ENCODE results near the gene SBNO2. TPM values are rescaled to one million over a fixed set of nuclear protein-coding genes. Genes with fewer than 3 reads are reported as not detected.

The SBNO2 gene
- total RNA-seq, 1 donor from 2014 or later, result 139 TPM

GRCh38 chr19:1154731-1155351 is 19.2 kb downstream of the SBNO2 start:
- DNase-seq (ENCODE audit: low spot score), result peak; percentile 96

GRCh38 chr19:1153891-1154730 is 20.0 kb downstream of the SBNO2 start:
- no peak for DNase-seq (ENCODE audit: low spot score)

DNA sequence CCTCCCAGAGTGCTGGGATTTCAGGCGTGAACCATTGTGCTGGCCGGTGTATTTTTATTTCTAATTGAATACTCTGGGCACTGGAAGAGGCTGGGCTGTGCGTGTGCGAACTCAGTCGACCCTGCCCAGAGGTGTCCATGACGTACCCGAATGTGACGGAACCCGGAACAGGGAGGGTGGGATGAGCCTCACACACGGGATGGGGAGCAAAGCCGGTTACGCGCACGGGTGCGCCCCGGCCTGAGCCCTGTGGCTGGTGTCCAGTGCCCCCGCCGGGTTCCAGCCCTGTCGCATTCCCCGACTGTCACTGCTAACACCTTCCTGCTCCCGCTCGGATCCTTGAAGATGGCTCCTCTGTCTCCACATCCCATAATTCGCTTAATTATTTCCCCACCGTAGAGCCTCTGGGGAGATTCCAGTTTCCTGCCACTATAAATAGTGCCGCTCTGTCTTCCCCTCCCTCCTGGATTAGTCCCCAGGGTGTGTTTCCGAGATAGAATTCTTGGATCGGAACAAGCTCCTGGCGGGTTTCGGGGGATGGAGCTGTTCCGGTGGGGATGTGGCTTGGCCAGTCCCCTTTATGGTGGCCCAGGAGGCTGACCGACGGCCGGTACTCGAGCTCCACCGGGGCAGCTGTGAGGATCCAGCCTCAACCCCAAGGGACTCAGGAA is 22.0 kb downstream of the SBNO2 start:
- no peak for DNase-seq (ENCODE audit: low spot score)

- no peak for DNase-seq (ENCODE audit: low spot score)
Measured at GRCh38 chr19:1151037-1151724, 22.9 kb downstream of the SBNO2 start.

DNA sequence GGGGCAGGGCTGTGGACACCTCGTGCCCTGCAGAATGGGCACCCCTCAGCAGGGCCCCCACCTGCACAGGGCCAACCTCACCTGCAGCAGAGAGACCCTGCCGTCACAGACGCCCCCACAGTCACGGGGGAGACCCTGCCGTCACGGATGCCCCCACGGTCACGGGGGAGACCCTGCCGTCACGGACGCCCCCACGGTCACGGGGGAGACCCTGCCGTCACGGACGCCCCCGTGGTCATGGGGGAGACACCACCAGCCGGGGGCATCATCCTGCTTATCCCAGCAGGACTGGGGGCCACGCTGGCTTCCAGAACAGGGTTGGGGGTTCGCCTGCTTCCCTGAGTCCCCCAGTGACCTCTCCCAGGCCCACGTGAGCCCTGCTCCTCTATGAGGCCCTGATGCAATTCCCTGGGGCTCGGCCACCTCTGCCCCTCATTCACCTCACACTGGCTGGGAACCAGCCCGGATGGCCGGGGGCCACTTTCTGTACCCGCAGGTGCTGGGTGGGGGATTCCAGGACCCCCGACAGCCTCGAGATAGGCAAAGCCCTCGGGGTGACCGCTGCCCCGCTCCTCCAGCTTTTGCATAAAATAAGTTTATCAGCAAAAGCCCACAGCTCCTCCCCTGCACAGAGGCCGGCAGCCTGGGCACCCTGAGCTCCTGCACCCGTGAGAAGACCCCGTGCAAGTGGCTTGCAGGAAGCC is 23.6 kb downstream of the SBNO2 start:
- no peak for DNase-seq (ENCODE audit: low spot score)

DNA sequence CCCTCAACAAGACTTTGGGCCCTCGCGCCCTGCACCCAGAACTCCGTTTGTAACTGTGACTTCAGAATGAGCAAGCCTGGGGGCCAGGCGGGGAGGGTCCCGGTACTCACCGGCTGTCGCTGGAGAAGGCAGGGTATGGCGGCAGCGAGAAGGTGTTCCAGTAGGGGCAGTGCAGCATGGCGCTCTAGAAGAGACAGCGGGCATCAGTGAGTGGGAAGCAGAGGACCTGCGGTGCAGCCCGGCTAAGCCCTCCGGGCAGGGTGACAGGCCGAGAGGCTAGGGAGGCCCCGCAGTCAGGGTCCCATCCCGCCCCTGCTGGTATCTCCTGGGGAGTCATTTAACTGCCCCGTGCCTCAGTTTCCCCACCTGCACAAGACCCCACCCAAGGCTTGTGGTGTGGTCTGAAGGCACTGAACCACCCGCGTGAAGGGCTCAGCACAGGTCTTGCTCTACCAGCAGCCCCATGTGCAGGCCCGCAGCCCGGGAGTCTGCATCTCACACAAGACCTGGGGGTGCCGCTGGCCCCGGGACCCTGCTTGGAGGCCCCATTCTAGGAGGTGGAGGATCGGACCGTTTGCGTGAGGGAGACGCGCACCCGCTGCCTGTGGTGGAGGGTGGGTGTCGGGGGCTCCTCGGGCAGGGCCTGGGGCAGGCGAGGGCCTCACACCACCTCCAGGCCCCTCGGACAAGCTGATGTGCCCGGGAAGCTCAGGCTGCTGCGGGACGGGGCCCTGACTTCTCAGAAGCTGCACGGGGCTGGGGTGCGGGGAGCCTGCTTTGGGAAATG is 24.6 kb downstream of the SBNO2 start:
- no peak for DNase-seq (ENCODE audit: low spot score)

- no peak for DNase-seq (ENCODE audit: low spot score)
Measured at GRCh38 chr19:1147934-1148549, 26.0 kb downstream of the SBNO2 start.

GRCh38 chr19:1146858-1147780 is 26.9 kb downstream of the SBNO2 start:
- DNase-seq (ENCODE audit: low spot score), result no peak

- DNase-seq (ENCODE audit: low spot score), result no peak
Measured at GRCh38 chr19:1146412-1146699, 27.7 kb downstream of the SBNO2 start.

- DNase-seq (ENCODE audit: low spot score), result no peak
Measured at GRCh38 chr19:1145635-1146411, 28.2 kb downstream of the SBNO2 start.

- DNase-seq (ENCODE audit: low spot score), result no peak
Measured at GRCh38 chr19:1144741-1145140, 29.3 kb downstream of the SBNO2 start.

GRCh38 chr19:1143828-1144399 is 30.2 kb downstream of the SBNO2 start:
- no peak for DNase-seq (ENCODE audit: low spot score)

- DNase-seq (ENCODE audit: low spot score), result no peak
Measured at GRCh38 chr19:1141944-1142343, 32.1 kb downstream of the SBNO2 start.

DNA sequence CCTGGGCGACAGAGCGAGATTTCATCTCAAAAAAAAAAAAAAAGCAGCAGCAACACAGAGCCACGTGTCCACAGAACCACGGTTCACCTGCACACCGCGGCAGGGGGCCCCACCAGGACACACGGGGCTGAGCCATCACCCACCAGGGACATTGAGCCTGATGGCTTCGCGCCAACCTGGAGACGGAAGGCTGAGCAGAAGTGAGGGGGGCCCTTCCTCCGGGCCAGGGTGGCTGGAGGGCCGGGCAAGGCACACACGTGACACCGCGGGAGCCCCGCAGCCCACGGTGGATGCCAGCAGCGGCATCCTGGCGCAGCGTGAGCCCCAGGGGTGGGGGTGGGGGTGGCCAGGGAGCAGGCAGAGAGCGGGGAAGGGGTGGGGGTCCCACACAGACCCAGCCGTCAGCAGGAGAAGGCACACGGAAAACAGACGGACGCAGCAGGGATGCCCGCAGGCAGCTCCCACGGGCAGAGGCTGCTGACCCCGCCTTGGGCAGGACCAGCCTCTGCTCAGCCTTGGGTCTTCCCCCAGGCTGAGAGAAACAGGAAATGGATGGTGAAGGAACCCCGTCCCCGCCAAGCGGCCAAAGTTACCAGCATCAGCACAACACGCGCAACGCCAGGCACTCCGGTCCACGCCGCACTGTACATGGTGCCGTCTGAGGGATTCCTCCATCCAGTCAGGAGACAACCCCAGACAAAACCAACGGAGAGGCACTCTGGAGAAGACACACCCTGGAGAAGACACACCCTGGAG is 33.6 kb downstream of the SBNO2 start:
- no peak for DNase-seq (ENCODE audit: low spot score)

- DNase-seq (ENCODE audit: low spot score), result no peak
Measured at GRCh38 chr19:1139126-1139525, 34.9 kb downstream of the SBNO2 start.

DNA sequence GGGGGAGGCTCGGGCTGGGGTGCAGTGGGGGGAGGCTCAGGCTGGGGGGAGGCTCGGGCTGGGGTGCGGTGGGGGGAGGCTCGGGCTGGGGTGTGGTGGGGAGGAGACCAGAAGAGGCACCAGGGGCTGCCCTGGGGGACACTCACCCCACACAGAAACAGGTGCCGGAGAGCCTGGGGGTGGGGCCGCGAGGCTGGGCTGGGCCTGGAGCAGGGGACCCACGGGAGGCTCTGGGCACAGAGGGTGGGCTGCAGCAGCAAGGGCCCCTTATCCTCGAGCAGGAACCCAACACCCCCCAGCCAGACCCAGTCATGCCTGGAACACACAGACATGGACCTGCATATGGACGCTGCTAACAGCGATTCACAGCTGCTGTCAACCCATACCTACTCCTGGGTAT is 35.9 kb downstream of the SBNO2 start:
- no peak for DNase-seq (ENCODE audit: low spot score)
